ENCODE measurements around the gene HOXA7.

HOXA7 gene

GRCh38 chr7:27156508-27156898, at the start of gene HOXA7:
Gene HOXA7, minus strand, starts transcription at chr7:27156675. Its CDS starts 130 bp downstream, at chr7:27156545.
- no peak for DNase-seq

GRCh38 chr7:27205325-27206280, 49.1 kb upstream of the HOXA7 start:
- DNase-seq, result no peak

GRCh38 chr7:27204851-27205322, 48.4 kb upstream of the HOXA7 start:
- DNase-seq, result no peak

GRCh38 chr7:27203964-27204594, 47.6 kb upstream of the HOXA7 start:
- no peak for DNase-seq

- DNase-seq, result no peak
Observed at GRCh38 chr7:27203365-27203953, 47.0 kb upstream of the HOXA7 start.

GRCh38 chr7:27202862-27203134, 46.3 kb upstream of the HOXA7 start:
- DNase-seq, result no peak

GRCh38 chr7:27202018-27202861, 45.8 kb upstream of the HOXA7 start:
- DNase-seq, result no peak

GRCh38 chr7:27201580-27202017, 45.1 kb upstream of the HOXA7 start:
- no peak for DNase-seq

- no peak for DNase-seq
Observed at GRCh38 chr7:27200761-27201579, 44.5 kb upstream of the HOXA7 start.

- no peak for DNase-seq
Observed at GRCh38 chr7:27199849-27200760, 43.6 kb upstream of the HOXA7 start, which contains the start of gene HOXA13. Gene HOXA13, minus strand, starts transcription at chr7:27200091. Its CDS starts 14 bp downstream, at chr7:27200077.

GRCh38 chr7:27198871-27199801, 42.7 kb upstream of the HOXA7 start:
- no peak for DNase-seq

GRCh38 chr7:27198138-27198841, 41.8 kb upstream of the HOXA7 start:
- no peak for DNase-seq

GRCh38 chr7:27197137-27198042, 40.9 kb upstream of the HOXA7 start:
- DNase-seq, result no peak

- peak; percentile 89 for DNase-seq
Observed at GRCh38 chr7:27196287-27196767, 39.9 kb upstream of the HOXA7 start.

- DNase-seq, result no peak
Observed at GRCh38 chr7:27194686-27195379, 38.4 kb upstream of the HOXA7 start.

- DNase-seq, result no peak
Observed at GRCh38 chr7:27194002-27194352, 37.5 kb upstream of the HOXA7 start.

Measured in stimulated activated CD4-positive, alpha-beta T cell treated with anti-CD3 and anti-CD28 coated beads, Interleukin-4, amount 100 ng/mL, for 24 hours (primary cell).